NCI-H526 treated with DMSO at 0.1 percent for 48 hours (cell line): ENCODE measurements around the gene RPLP1.

ENCODE experiments used
- DNase-seq: peaks from one replicate; lab custom pipeline; 2025; lab: John Stamatoyannopoulos, UW

Gene RPLP1

GRCh38 chr15:69452692-69453521 is at the start of gene RPLP1:
TSS of gene RPLP1 (plus strand) at chr15:69452818. CDS start at chr15:69452949, 131 bp downstream.
- DNase-seq: peak; percentile 80

DNA sequence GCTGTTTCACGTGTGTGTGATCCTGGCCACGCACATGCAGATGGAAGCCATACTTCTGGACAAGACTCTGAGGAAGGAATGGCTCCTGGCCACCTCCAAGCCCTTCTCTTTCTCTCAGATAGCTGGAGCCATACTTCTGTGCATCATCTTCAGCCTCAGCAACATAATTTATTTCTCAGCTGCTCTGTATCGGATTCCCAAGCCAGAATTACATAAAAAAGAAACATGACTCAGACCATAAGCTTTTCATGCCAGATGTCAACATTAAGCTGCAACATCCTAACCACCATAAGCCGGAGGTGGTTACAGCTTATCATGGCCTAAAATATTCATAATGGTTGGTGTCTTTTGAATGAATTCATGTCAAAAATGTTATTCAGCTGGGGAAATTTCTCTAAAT is 49.0 kb upstream of the RPLP1 start:
- DNase-seq: no peak

DNA sequence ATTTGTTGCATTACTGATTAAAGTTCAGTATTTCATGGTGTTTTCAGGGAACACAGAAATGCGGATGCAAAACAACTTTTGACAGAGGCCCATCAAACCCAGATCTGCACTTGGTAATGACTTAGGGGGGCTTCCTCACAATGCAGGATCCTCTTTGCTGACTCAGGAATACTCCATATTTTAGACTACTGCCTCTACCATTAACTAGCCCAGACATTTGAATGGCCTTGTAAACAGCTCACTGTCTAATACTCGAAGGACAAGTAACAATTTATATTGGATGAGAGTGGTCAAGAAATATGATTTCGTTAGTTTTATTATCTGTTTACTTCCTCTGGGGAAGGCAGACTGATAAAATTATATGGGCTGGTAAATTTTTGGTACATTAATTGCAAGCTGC is 47.5 kb upstream of the RPLP1 start:
- no peak for DNase-seq

GRCh38 chr15:69407719-69408400 is 44.8 kb upstream of the RPLP1 start:
- no peak for DNase-seq

DNA sequence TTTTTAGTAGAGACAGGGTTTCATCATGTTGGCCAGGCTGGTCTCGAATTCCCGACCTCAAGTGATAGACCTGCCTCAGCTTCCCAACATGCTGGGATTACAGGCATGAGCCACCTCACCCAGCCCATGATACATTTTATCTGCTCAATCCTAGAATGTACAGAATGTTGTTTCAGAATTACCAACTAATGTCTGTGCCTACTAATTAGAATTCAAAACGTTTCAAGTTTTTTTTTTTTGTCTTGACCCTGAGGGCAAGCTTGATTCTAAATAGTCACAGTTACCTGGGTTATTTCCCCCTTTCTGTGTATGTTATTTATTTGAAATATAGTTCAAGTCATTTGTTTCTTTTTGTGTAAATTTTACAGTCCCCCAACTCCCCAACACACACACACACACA is 43.8 kb upstream of the RPLP1 start:
- no peak for DNase-seq

GRCh38 chr15:69410248-69410874 is 42.3 kb upstream of the RPLP1 start:
- DNase-seq: peak; percentile 59

- no peak for DNase-seq
These were observed 40.3 kb upstream of the RPLP1 start for GRCh38 chr15:69412274-69412673.

DNA sequence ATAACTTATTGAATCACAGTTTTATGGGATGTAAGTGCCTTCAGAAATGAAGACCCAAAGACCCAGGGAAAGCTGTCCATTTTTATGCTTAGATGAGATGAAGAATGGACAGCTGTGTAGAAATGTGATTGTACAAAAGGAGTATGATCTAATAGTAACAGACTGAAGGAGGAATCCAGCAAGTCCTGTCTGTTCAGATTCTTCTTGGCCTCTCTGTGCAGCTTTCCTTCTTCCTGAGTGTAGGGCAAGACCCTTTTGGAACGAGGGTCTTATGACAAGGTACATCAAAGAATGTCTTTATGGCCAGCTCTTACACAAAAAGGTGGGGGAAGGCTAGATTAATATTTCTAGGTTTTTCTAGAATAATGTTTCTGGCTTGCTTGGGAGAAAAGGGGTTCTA is 39.9 kb upstream of the RPLP1 start:
- DNase-seq: no peak

GRCh38 chr15:69413822-69414700 is 38.6 kb upstream of the RPLP1 start, which contains the start of gene KIF23:
TSS of gene KIF23 (plus strand) at chr15:69414349. CDS start at chr15:69414466, 117 bp downstream.
- DNase-seq: peak; percentile 91

GRCh38 chr15:69414701-69415167 is 37.9 kb upstream of the RPLP1 start:
- peak; percentile 52 for DNase-seq

DNA sequence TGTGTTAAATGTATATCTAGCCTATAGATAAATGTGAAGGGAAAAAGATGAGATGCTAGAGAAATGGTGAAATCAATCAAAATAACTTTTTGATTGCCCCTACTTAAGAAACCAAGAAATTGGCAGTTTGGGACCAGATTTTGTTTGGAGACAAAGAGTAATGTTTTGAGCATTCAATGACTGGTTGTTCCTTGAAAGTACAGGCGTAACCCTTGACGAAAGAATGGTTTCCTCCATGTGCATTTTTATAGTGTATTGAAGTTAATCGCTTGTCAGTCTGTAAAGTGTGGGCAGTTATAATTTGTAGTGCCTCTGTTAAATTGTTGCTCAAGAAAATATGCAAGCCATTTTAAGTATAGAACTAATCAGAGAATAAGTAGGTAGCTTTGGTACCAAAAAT is 37.2 kb upstream of the RPLP1 start:
- peak; percentile 2 for DNase-seq

- DNase-seq: no peak
These were observed 35.0 kb upstream of the RPLP1 start for GRCh38 chr15:69417581-69417980.

- DNase-seq: no peak
These were observed 31.1 kb upstream of the RPLP1 start for GRCh38 chr15:69421498-69421897.

DNA sequence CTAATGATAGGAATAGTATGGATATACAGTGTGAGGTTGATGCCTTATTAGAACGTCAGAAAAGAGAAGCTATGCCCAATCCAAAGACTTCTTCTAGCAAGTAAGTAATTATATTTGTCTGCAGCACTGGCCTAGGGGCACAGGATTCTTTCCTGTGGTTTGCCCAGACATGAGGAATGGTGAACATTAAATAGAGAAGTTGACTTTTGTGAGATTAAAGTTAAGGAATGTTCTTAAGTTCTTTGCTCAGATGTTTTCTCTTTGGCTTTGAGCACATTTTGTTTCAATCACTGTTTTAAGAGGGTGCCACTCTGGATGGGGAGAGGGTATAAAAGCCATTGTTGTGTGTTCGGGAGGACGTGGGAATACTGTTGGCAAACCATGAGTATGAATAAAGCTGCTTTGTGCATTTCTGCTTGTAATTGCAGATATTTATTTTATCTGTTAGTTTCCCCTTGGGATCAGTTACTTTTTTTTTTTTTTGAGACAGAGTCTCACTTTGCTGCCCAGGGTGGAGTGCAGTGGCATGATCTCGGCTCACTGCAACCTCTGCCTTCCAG is 30.2 kb upstream of the RPLP1 start:
- no peak for DNase-seq

- DNase-seq: no peak
These were observed 28.6 kb upstream of the RPLP1 start for GRCh38 chr15:69424001-69424400.

DNA sequence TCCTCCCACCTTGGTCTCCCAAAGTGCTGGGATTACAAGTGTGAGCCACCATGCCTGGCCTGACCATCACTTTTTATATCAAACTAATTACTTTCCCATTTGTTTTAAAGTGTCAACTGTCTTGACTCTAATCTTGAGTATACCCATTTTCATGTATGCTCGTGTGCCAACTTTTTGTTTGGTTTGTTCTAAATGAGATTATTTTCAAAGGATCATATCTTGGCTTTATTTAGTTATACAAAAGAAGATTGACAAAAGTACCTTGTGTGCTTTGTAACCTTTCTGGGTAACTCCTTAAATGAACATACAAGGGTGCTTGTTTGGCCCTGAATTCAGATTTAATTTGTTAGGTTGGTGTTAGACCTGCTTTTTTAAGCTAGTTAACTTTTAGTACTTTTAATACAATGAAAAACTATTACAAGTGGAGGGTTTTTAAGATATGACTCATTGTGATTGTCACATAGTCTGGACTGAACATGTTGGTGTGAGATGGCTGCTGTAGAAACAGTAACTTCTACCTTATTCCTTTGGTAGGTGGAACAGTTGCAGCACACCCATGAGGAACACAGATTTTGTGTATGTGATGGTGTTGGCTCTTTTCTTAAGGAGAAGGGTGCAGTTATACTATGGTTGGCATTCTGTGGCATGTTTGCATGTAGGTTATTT is 27.7 kb upstream of the RPLP1 start:
- DNase-seq: no peak

- DNase-seq: no peak
These were observed 18.8 kb upstream of the RPLP1 start for GRCh38 chr15:69433831-69434230.

- no peak for DNase-seq
These were observed 18.4 kb upstream of the RPLP1 start for GRCh38 chr15:69434238-69434637.

DNA sequence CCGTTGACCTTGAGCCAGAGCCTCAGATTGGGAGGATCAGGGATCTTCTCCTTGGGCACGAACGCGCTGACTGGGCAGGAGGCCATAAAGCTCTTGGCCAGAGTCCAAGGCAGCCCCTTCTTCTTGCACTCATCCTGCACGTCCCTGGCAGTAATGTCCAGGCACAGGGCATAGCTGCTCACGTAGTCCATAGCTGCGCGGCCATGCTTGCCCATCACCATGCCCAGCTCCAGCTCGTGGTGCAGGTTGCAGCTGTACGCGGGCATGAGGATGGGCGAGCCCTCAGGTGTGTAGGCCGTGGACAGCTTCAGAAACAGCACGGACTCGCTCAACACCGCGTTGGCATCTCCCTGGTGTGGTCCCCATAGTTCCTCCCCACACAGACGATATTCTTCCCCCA is 17.9 kb upstream of the RPLP1 start:
- no peak for DNase-seq

DNA sequence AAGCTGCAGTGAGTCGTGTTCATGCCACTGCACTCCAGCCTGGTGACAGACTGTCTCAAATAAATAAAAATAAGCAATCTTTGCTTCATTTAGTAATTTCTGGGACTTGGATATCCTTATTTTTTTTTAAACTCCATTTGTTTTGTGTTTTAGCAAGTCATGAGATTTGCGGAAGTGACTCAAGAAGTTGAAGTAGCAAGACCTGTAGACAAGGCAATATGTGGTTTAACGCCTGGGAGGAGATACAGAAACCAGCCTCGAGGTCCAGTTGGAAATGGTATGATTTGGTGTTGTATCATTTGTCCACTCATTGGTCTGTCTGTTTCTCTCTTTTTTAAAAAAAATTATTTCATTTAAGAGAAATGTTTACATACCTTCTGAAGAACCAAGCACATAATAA is 16.6 kb upstream of the RPLP1 start:
- DNase-seq: no peak

- DNase-seq: no peak
These were observed 15.7 kb upstream of the RPLP1 start for GRCh38 chr15:69436951-69437350.
